K562 (cell line): ENCODE measurements around the gene BCAS1.

Experiments used
- ATF1 ChIP-seq, 2 experiments: fragments of 450-650 bp in 1 of 2; IDR thresholded peaks; 2 replicates each; pipeline ENCODE4 v1.6.1; 2016; ENCODE audit warnings: missing compliant biosample characterization in 1 of 2, missing genetic modification characterization in 1 of 2
- CCAR2 ChIP-seq: fragments of 200-400 bp; formaldehyde crosslinking; IDR thresholded peaks from 2 replicates; pipeline ENCODE4 v1.6.1; 2017; ENCODE audit warnings: mild to moderate bottlenecking, low read depth, low read length
- MTF1 ChIP-seq: fragments of 250-450 bp; sonication (Bioruptor Pico); IDR thresholded peaks from 2 replicates; pipeline ENCODE4 v1.9.0; 2021; ENCODE audit warnings: moderate library complexity, mild to moderate bottlenecking, inconsistent platforms, borderline replicate concordance
- POLR2AphosphoS5 ChIP-seq: IDR thresholded peaks from 2 replicates; pipeline ENCODE4 v1.6.1; 2011; ENCODE audit warnings: mild to moderate bottlenecking, low read depth, low read length, moderate library complexity; ENCODE audit not compliant: control insufficient read depth, insufficient read depth
- TCF7L2 ChIP-seq: fragments of 150-350 bp; IDR thresholded peaks from 2 replicates; pipeline ENCODE4 v1.6.1; 2016; ENCODE audit warnings: low read depth, mild to moderate bottlenecking, low read length, moderate library complexity
- ZC3H8 ChIP-seq: fragments of 450-650 bp; IDR thresholded peaks from 2 replicates; pipeline ENCODE4 v1.6.1; 2017
- ZFX ChIP-seq: sonication (generic); formaldehyde crosslinking; IDR thresholded peaks from 2 replicates; pipeline ENCODE4 v1.8.0; 2022; ENCODE audit warnings: mild to moderate bottlenecking, missing genetic modification reagents, moderate library complexity
- ZNF143 ChIP-seq: sonication (generic); formaldehyde crosslinking; IDR thresholded peaks from 2 replicates; pipeline ENCODE4 v1.9.0; 2022; ENCODE audit warnings: mild to moderate bottlenecking, missing genetic modification reagents
- TF ChIP-seq, protein P1 (sequence below): fragments of 250-450 bp; sonication (Bioruptor Pico); IDR thresholded peaks from 2 replicates; pipeline ENCODE4 v1.5.0; 2021
- TF ChIP-seq, protein P2 (sequence below), 3 experiments: IDR thresholded peaks in 2 of 3; conservative IDR thresholded peaks in 1 of 3; 2 replicates each; pipeline ENCODE4 v1.5.1; 2011 to 2012; ENCODE audit warnings: low read length in 3 of 3, mild to moderate bottlenecking in 3 of 3, control low read depth in 2 of 3, improper control_type of control experiment in 1 of 3, inconsistent platforms in 1 of 3, low read depth in 1 of 3, mixed read lengths in 1 of 3, moderate library complexity in 1 of 3; ENCODE audit not compliant: insufficient read depth in 2 of 3

DNA sequence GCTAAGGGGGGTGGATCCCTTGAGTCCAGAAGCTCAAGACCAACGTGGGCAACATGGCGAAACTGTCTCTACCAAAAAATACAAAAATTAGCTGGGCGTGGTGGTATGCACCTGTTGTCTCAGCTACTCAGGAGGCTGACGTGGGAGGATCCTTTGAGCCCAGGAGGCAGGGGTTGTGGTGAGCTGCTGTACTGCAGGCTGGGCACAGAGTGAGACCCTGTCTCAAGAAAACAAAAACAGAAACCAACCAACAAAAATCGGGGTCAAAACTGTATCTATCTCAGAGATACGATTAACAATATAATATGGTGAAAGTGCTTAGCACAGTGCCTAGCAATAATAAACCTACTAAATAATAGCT lies 20.7 kb upstream of the BCAS1 start:
- TF ChIP-seq MTF1 (no peak), ZC3H8 (no peak), POLR2AphosphoS5 (no peak), ATF1 (CRISPR knock-in tag; IDR thresholded peaks at IDR 0.05) (no peak), ATF1 (tag; IDR thresholded peaks at IDR 0.05) (no peak), ZFX (CRISPR knock-in tag) (no peak), ZNF143 (CRISPR knock-in tag) (no peak), TCF7L2 (no peak), CCAR2 (no peak)
- TF ChIP-seq, protein P1, sequence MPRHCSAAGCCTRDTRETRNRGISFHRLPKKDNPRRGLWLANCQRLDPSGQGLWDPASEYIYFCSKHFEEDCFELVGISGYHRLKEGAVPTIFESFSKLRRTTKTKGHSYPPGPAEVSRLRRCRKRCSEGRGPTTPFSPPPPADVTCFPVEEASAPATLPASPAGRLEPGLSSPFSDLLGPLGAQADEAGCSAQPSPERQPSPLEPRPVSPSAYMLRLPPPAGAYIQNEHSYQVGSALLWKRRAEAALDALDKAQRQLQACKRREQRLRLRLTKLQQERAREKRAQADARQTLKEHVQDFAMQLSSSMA (CRISPR knock-in tag): no peak
- TF ChIP-seq, protein P2, sequence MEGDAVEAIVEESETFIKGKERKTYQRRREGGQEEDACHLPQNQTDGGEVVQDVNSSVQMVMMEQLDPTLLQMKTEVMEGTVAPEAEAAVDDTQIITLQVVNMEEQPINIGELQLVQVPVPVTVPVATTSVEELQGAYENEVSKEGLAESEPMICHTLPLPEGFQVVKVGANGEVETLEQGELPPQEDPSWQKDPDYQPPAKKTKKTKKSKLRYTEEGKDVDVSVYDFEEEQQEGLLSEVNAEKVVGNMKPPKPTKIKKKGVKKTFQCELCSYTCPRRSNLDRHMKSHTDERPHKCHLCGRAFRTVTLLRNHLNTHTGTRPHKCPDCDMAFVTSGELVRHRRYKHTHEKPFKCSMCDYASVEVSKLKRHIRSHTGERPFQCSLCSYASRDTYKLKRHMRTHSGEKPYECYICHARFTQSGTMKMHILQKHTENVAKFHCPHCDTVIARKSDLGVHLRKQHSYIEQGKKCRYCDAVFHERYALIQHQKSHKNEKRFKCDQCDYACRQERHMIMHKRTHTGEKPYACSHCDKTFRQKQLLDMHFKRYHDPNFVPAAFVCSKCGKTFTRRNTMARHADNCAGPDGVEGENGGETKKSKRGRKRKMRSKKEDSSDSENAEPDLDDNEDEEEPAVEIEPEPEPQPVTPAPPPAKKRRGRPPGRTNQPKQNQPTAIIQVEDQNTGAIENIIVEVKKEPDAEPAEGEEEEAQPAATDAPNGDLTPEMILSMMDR (IDR thresholded peaks at IDR 0.05 in 2 of 3, conservative IDR thresholded peaks at IDR 0.05 in 1 of 3; ENCODE audit: insufficient read depth in 2 of 3, low read depth in 1 of 3, low read length in 3 of 3): no peak
